ENCODE data around the gene UROC1.

The UROC1 gene

GRCh38 chr3:126494204-126494969 is 23.2 kb downstream of the UROC1 start:
- DNase-seq: no peak

DNA sequence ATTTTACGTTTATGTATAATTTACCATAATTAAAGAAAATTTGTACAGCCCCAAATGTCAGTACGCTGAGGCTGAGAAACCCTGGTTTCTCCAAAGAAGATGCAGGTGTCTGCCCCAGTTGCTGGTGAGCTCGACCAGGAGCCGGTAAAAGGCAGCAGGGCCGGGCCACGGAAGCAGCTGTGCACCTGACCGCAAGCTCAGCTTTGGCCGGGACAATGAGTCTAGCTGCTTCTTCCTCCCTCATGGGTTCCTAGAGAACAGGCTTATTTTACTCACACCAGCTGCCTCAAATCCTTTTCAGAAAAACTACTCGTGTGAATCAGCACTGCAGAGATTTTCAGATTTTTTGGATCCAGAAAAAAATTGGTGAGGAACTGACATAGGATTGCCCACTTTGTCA is 23.8 kb downstream of the UROC1 start:
- DNase-seq: peak in 1 of 4 experiments; percentile 11

DNA sequence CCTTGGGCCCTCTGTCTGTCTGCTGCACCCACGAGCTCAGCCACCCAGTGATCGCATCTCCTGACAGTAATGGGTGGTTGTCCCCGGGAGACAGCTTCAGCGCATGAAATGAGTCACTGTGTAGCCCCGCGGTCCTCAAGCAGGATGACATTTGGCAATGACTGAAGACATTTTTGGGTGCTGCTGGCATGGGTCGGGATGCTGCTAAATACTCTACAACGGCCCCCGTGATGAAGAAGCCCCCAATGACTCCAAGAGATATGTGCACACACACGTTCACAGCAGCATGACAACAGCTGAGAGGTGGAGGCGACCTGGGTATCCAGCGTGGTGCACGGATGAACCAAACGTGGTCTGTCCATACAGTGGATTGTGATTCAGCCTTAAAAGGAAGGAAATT is 24.5 kb downstream of the UROC1 start:
- DNase-seq: no peak

GRCh38 chr3:126491221-126492013 is 26.2 kb downstream of the UROC1 start:
- peak in 3 of 4 experiments; percentile 37 to 58 (median 45) for DNase-seq

GRCh38 chr3:126490619-126491018 is 27.0 kb downstream of the UROC1 start:
- DNase-seq: no peak

- DNase-seq: no peak
These were observed 28.5 kb downstream of the UROC1 start for GRCh38 chr3:126488886-126489569.

DNA sequence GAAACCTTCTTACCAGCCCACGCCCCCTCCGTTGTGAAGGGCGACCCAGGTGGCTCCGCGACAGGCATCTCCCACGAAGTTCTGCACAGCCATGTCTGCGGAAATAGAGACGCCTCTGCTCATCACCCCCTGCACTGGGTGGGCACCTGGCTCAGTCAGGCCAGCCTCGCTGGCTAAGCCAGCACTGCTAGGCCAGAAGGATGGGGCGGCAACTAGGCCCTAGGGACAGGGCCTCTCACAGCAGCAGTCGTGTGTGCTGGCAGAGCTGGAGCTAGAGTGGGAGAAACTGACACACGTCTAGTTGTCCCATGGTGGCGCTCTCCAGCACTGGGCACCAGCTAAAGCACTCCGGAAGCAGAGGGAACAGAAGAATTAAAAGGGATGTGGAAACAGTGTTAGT is 29.4 kb downstream of the UROC1 start:
- DNase-seq: no peak

DNA sequence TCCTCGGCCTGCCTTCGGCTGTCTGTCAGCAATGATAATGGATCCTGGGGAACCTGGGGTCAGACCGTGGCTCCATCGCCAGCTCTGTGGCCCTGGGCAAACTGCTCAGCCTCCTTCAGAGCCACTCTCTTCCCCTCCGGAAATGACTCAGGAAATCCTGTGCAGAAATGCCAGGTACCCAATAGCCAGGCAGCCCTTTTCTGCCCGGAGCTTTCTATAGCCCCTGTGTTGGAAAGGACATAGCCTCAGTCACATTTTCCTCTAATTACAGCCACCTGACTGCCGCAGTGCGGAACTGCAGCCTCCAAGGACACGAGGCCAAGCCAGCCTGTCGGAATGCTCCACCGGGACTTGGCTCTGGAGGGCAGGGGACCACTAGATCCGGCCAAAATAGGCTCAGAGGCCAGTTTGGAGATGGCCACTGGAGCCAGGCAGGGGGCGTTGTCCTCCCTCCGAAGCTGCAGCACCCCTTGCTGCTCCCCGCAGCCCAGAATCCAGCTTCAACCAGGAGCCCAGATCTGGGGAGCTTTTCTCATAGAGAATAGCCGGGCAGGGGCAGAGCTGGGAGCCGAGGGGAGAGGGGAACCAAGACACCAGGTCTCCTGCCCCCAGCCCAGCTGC is 30.3 kb downstream of the UROC1 start:
- peak; percentile 19 to 55 (median 34) for DNase-seq

GRCh38 chr3:126486360-126486847 is 31.2 kb downstream of the UROC1 start:
- DNase-seq: no peak

GRCh38 chr3:126485956-126486355 is 31.6 kb downstream of the UROC1 start:
- DNase-seq: no peak

GRCh38 chr3:126485176-126485897 is 32.2 kb downstream of the UROC1 start:
- DNase-seq: no peak

DNA sequence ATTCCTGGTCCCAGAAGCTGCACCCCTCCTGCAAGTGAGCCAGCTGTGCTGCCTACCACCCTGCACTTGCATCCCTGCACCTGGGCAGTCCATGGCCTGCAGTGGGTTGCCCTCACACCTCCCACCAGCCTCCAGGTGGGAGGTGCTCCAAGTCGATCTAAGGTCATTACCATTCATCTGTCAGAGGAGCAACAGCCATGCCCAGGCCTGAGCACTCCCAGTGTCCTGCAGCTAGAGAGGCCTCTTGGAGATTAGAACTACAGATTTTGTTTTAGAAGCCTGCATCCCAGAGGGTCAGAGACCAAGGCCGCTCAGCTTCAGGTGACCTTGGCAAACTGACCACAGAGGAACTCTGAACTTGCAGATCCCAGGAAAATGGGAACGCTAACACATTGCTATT is 32.9 kb downstream of the UROC1 start:
- DNase-seq: no peak

GRCh38 chr3:126484148-126484547 is 33.4 kb downstream of the UROC1 start:
- DNase-seq: no peak

- no peak for DNase-seq
These were observed 34.2 kb downstream of the UROC1 start for GRCh38 chr3:126483321-126483761.

DNA sequence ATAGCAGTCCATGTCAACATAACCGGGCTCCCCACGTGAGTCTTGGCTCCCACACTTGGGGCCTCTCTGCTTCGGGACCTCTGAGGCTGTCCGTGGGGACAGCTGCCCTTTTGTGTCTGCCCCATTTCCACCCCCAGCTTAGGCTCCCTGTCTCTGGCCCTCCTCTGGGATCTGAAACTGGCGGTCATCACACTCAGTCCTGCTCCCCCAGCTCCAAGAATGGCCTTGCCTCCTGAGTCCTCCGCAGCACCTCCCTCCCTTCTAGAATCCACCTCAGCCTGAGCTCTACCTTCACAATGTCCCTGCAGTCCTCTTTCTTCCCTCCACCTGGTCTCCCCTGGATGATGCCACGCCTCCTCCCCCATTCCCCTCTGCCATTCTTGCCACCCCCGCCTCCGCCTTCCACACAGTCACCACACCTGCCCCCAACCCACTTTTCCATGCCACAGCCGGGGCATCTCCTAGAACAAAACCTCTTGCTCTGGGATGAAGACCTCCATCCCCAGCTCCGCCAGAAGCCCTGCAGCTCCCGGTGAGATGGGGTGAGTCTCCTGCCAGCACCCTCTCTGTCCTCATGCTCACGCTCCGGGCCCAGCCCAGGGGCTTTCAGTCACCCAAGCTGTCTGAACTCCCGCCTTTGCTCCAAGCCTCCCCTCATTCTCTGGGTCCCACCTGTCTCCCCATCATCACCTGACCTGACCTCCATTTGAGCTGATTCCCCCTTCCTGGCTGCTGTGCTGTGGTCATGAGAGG is 34.9 kb downstream of the UROC1 start:
- no peak for DNase-seq

- no peak for DNase-seq
These were observed 35.6 kb downstream of the UROC1 start for GRCh38 chr3:126481808-126482502.

- DNase-seq: no peak
These were observed 36.7 kb downstream of the UROC1 start for GRCh38 chr3:126480861-126481260.

DNA sequence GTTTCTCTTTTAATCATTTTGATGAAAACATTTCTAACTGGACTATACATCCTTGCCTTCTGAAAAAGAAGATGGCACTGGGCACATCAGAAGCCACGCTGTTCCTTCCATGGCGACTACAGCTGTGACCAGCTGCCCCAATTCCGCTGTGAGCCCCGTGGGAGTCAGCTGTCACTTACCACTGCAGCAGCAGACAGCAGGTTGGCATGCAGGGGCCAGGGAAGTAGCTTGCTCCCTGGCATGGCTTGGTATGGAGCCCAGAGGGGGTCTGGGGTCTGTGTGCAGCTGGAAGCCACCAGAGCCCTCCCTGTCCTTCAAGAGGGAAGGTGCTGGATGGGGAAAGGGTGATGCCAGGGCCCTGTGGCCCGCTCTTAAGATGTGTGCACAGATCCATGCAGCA is 37.4 kb downstream of the UROC1 start:
- DNase-seq: no peak

DNA sequence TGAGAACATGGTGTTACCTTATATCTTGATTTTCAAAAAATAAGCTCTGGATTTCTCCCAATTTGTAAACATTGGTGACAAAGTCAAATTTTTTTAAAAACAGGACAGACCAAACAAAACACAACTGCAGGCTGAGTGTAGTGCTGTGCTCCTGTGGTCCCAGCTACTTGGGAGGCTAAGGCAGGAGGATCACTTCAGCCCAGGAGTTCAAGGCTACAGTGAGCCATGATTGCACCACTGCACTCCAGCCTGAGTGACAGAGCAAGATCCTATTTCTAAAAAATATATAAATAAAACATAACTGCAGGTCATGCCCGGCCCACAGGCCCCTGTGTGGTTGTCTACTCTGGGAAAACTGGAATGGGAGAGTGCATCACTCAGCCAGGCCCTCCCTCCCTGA is 37.9 kb downstream of the UROC1 start:
- DNase-seq: no peak

DNA sequence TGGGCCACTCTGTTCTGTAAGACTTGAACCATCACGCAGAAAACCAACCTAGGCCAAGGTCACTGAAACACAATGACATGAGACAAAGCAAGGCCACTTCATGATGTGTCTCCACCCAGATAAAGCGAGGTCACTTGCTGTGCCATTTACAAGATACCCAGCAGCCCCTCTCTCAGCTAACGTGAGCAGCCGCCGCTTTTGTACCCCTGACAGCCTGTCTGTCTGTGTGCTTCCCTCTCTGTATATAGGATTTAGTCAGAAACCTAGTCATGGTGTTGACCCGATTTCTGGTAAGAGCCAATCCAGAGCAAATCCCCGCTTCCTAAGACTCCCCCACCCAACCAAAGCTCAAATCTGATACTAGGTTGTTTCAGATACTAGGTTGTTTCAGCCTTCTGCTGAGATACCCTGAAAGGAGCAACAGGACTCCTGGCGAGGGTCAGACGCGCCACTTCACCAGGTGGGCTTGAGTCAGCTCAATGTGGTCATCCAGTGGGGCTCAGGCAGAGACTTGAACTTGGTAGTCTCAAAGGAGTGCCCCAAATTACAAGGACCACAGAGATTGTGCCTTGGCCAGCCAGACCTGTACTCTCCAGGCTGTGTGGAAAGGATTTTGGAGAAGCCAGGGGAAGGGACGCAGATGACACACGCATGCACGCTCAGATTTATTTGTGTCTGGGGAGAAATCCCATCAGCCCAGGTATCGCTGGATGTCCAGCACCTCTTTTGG is 38.8 kb downstream of the UROC1 start:
- no peak for DNase-seq
